WTC11 (cell line): ENCODE measurements around the gene CALML3. TPM values are rescaled to one million over a fixed set of nuclear protein-coding genes. Genes with fewer than 3 reads are reported as not detected.

Source experiments
- ATAC-seq: fragments of 200-7000 bp; cut with Tn5 transposase; 2 replicates; pipeline ENCODE4 v1.10.0; 2021; ENCODE audit warnings: mild to moderate bottlenecking, moderate library complexity
- CTCF ChIA-PET: fragments of 300-600 bp; sonication (Branson Sonifier 250); formaldehyde crosslinking; loops from one replicate; lab custom pipeline; 2021; ENCODE audit warnings: antibody characterized with exemption; lab: Charles Lee
- POLR2A ChIA-PET: fragments of 350-600 bp; sonication (Branson Sonifier 250); formaldehyde crosslinking; loops from one replicate; lab custom pipeline; 2021; ENCODE audit warnings: antibody characterized with exemption; lab: Charles Lee
- DNase-seq: peaks from one replicate; pipeline ENCODE4 v3.0.0; 2021; ENCODE audit warnings: low spot score
- H3K27ac Mint-ChIP-seq: 2 replicates; pipeline ENCODE4 v1.8.0; 2021; ENCODE audit warnings: mixed read lengths
- H3K27me3 Mint-ChIP-seq: 2 replicates; pipeline ENCODE4 v1.8.0; 2021; ENCODE audit warnings: low read depth, mild to moderate bottlenecking, moderate library complexity, mixed read lengths
- H3K36me3 Mint-ChIP-seq: 2 replicates; pipeline ENCODE4 v1.8.0; 2021; ENCODE audit warnings: mixed read lengths
- H3K4me1 Mint-ChIP-seq: 2 replicates; pipeline ENCODE4 v1.8.0; 2022; ENCODE audit warnings: mixed read lengths
- H3K4me3 Mint-ChIP-seq: 2 replicates; pipeline ENCODE4 v1.8.0; 2021; ENCODE audit warnings: mild to moderate bottlenecking, moderate library complexity, mixed read lengths
- H3K9me3 Mint-ChIP-seq: 2 replicates; pipeline ENCODE4 v1.8.0; 2021; ENCODE audit warnings: mixed read lengths
- SMAD4 ChIP-seq: sonication (generic); formaldehyde crosslinking; IDR thresholded peaks from 2 replicates; pipeline ENCODE4 v1.8.0; 2022; ENCODE audit warnings: mild to moderate bottlenecking, missing genetic modification reagents
- ZBTB21 ChIP-seq: sonication (generic); formaldehyde crosslinking; IDR thresholded peaks from 2 replicates; pipeline ENCODE4 v1.8.1; 2023; ENCODE audit warnings: mild to moderate bottlenecking, missing genetic modification reagents, borderline replicate concordance
- total RNA-seq: library from RNA; stranded (reverse); gene quantifications from 3 replicates; pipeline ENCODE4 v1.2.3, GENCODE V29; 2021
- TF ChIP-seq, protein P1 (sequence below): sonication (generic); formaldehyde crosslinking; IDR thresholded peaks from 2 replicates; pipeline ENCODE4 v1.8.1; 2022; ENCODE audit warnings: mild to moderate bottlenecking, missing genetic modification reagents, moderate library complexity, borderline replicate concordance
- TF ChIP-seq, protein P2 (sequence below): sonication (generic); formaldehyde crosslinking; IDR thresholded peaks from 2 replicates; pipeline ENCODE4 v1.8.0; 2023; ENCODE audit warnings: missing genetic modification reagents
- TF ChIP-seq, protein P3 (sequence below): sonication (generic); formaldehyde crosslinking; IDR thresholded peaks from 2 replicates; pipeline ENCODE4 v1.8.1; 2023; ENCODE audit warnings: mild to moderate bottlenecking, missing genetic modification reagents, moderate library complexity
- TF ChIP-seq, protein P4 (sequence below): sonication (generic); formaldehyde crosslinking; IDR thresholded peaks from 2 replicates; pipeline ENCODE4 v1.8.0; 2022; ENCODE audit warnings: mild to moderate bottlenecking, missing genetic modification reagents
- TF ChIP-seq, protein P5 (sequence below): sonication (generic); formaldehyde crosslinking; IDR thresholded peaks from 2 replicates; pipeline ENCODE4 v1.8.0; 2022; ENCODE audit warnings: mild to moderate bottlenecking, missing genetic modification reagents
- TF ChIP-seq, protein P6 (sequence below): fragments of 250-450 bp; sonication (Bioruptor Pico); IDR thresholded peaks from 2 replicates; pipeline ENCODE4 v1.9.0; 2021; ENCODE audit warnings: moderate library complexity, mild to moderate bottlenecking, inconsistent platforms, borderline replicate concordance
- TF ChIP-seq, protein P7 (sequence below): sonication (generic); formaldehyde crosslinking; IDR thresholded peaks from 2 replicates; pipeline ENCODE4 v1.8.1; 2023; ENCODE audit warnings: mild to moderate bottlenecking, missing genetic modification reagents
- TF ChIP-seq, protein P8 (sequence below): fragments of 250-450 bp; sonication (Bioruptor Pico); IDR thresholded peaks from 2 replicates; pipeline ENCODE4 v1.9.0; 2021; ENCODE audit warnings: mild to moderate bottlenecking, borderline replicate concordance
- TF ChIP-seq, protein P9 (sequence below): fragments of 250-450 bp; sonication (Bioruptor Pico); IDR thresholded peaks from 2 replicates; pipeline ENCODE4 v1.9.0; 2021; ENCODE audit warnings: mild to moderate bottlenecking
- TF ChIP-seq, protein P10 (sequence below): sonication (generic); formaldehyde crosslinking; IDR thresholded peaks from 2 replicates; pipeline ENCODE4 v1.8.1; 2022; ENCODE audit warnings: mild to moderate bottlenecking, moderate library complexity, missing genetic modification reagents

CALML3 gene
- total RNA-seq, 1 experiment from 2014 or later: not detected

DNA sequence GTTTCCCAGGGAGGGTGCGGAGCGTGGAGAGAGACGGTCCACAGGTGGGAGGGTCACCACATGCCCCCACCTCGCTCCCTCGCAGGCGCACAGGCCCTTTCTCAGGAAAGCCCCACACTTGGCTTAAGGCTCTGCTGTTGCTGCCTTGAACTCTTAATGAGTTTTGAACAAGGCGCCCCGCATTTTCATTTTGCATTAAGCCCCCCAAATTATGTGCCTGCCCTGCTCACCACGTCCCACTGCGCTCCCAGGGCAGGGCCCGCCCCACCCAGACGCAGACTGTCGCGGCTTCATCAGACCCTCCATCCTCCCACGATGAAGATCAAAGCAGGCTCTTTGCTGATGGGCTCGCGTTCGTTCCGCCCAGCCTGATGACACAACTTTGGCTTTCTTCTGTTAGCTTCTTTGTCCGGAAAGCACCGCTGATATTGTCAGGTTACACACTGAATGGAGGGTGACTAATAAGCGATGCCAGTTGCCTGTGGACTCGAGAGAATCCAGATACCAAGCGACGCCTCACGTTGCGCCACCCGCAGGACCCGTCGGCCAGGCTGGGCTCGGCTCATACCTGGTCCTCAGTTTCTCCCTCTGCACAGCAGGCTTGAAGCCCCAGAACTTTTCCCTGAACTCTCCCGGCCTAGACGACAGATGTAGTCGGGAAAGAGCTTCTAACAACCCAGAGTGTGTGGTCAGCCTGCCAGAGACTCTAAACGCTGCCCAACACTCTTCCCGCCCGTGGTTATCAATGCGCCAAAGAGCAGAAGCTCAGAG, 9.5 kb downstream of the CALML3 start (continued):
- TF ChIP-seq, protein P1, sequence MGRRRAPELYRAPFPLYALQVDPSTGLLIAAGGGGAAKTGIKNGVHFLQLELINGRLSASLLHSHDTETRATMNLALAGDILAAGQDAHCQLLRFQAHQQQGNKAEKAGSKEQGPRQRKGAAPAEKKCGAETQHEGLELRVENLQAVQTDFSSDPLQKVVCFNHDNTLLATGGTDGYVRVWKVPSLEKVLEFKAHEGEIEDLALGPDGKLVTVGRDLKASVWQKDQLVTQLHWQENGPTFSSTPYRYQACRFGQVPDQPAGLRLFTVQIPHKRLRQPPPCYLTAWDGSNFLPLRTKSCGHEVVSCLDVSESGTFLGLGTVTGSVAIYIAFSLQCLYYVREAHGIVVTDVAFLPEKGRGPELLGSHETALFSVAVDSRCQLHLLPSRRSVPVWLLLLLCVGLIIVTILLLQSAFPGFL (CRISPR knock-in tag): no peak
- TF ChIP-seq, protein P2, sequence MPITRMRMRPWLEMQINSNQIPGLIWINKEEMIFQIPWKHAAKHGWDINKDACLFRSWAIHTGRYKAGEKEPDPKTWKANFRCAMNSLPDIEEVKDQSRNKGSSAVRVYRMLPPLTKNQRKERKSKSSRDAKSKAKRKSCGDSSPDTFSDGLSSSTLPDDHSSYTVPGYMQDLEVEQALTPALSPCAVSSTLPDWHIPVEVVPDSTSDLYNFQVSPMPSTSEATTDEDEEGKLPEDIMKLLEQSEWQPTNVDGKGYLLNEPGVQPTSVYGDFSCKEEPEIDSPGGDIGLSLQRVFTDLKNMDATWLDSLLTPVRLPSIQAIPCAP: no peak

DNA sequence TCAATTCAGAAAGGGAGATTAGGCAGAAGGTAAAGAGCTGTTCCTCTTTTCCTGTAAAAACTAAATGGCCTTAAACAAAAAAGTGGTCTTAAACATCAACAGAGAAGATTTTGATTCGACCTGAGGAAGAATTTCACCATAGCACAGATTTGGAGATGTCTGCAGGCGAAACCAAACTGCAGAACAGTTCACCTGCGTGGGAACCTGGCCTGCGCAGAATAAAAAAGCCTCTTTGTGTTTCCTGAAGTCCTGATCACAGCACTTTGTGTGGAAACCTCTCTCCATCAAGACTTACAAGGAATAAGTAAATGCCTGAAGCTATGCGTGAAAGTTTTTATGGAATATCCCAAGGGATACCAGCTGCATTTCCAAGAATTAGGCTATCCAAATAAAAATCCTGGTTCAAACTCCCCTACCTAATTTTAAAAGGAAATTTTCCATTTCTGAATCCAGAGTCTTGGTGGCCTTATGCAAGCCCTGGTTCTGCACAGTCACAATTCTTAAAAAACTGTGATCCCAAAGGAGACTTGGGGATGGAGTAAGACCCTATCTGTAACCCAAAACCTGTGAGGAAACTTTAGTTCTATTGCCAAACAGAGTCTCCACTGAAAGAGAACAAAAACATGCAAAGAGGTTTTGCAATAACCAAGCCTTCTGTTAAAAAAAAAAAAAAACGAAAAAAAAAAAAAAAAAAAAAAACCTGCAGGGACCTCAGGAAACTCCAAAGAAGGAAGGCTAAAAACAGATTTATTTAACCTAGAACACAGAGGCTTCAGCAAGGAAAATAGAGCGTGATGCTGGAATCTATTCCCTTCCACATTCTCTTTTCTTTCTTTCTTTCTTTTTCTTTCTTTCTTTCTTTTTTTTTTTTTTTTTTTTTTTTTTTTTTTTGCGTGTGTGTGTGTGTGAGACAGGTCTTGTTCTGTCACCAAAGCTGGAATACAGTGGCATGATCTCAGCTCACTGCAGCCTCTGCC, 10.4 kb downstream of the CALML3 start:
- CTCF ChIA-PET: no interaction called here
- H3K27ac Mint-ChIP-seq: no peak overlapping the region
- POLR2A ChIA-PET: no interaction called here
- peaks cover 9% of the 10 kb centered on the region for H3K9me3 Mint-ChIP-seq
- H3K36me3 Mint-ChIP-seq: no peaks in the 10 kb centered on the region; the same call in 1 of the 2 replicates
- ATAC-seq: no peak
- no peak for DNase-seq
- no peak overlapping the region for H3K4me3 Mint-ChIP-seq
- no peaks in the 10 kb centered on the region; the same call in 1 of the 2 replicates for H3K27me3 Mint-ChIP-seq
- peaks cover 8% of the 10 kb centered on the region for H3K4me1 Mint-ChIP-seq
- TF ChIP-seq, protein P3, sequence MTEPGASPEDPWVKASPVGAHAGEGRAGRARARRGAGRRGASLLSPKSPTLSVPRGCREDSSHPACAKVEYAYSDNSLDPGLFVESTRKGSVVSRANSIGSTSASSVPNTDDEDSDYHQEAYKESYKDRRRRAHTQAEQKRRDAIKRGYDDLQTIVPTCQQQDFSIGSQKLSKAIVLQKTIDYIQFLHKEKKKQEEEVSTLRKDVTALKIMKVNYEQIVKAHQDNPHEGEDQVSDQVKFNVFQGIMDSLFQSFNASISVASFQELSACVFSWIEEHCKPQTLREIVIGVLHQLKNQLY (CRISPR knock-in tag): no peak
- TF ChIP-seq, protein P4, sequence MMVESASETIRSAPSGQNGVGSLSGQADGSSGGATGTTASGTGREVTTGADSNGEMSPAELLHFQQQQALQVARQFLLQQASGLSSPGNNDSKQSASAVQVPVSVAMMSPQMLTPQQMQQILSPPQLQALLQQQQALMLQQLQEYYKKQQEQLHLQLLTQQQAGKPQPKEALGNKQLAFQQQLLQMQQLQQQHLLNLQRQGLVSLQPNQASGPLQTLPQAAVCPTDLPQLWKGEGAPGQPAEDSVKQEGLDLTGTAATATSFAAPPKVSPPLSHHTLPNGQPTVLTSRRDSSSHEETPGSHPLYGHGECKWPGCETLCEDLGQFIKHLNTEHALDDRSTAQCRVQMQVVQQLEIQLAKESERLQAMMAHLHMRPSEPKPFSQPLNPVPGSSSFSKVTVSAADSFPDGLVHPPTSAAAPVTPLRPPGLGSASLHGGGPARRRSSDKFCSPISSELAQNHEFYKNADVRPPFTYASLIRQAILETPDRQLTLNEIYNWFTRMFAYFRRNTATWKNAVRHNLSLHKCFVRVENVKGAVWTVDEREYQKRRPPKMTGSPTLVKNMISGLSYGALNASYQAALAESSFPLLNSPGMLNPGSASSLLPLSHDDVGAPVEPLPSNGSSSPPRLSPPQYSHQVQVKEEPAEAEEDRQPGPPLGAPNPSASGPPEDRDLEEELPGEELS: no peak
- TF ChIP-seq, protein P5, sequence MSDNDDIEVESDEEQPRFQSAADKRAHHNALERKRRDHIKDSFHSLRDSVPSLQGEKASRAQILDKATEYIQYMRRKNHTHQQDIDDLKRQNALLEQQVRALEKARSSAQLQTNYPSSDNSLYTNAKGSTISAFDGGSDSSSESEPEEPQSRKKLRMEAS: no peak
- TF ChIP-seq, protein P6, sequence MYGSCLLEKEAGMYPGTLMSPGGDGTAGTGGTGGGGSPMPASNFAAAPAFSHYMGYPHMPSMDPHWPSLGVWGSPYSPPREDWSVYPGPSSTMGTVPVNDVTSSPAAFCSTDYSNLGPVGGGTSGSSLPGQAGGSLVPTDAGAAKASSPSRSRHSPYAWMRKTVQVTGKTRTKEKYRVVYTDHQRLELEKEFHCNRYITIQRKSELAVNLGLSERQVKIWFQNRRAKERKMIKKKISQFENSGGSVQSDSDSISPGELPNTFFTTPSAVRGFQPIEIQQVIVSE (CRISPR knock-in tag): no peak
- TF ChIP-seq SMAD4 (CRISPR knock-in tag) (no peak), ZBTB21 (CRISPR knock-in tag) (no peak)
- TF ChIP-seq, protein P7, sequence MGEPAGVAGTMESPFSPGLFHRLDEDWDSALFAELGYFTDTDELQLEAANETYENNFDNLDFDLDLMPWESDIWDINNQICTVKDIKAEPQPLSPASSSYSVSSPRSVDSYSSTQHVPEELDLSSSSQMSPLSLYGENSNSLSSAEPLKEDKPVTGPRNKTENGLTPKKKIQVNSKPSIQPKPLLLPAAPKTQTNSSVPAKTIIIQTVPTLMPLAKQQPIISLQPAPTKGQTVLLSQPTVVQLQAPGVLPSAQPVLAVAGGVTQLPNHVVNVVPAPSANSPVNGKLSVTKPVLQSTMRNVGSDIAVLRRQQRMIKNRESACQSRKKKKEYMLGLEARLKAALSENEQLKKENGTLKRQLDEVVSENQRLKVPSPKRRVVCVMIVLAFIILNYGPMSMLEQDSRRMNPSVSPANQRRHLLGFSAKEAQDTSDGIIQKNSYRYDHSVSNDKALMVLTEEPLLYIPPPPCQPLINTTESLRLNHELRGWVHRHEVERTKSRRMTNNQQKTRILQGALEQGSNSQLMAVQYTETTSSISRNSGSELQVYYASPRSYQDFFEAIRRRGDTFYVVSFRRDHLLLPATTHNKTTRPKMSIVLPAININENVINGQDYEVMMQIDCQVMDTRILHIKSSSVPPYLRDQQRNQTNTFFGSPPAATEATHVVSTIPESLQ (CRISPR knock-in tag): no peak
- TF ChIP-seq, protein P8, sequence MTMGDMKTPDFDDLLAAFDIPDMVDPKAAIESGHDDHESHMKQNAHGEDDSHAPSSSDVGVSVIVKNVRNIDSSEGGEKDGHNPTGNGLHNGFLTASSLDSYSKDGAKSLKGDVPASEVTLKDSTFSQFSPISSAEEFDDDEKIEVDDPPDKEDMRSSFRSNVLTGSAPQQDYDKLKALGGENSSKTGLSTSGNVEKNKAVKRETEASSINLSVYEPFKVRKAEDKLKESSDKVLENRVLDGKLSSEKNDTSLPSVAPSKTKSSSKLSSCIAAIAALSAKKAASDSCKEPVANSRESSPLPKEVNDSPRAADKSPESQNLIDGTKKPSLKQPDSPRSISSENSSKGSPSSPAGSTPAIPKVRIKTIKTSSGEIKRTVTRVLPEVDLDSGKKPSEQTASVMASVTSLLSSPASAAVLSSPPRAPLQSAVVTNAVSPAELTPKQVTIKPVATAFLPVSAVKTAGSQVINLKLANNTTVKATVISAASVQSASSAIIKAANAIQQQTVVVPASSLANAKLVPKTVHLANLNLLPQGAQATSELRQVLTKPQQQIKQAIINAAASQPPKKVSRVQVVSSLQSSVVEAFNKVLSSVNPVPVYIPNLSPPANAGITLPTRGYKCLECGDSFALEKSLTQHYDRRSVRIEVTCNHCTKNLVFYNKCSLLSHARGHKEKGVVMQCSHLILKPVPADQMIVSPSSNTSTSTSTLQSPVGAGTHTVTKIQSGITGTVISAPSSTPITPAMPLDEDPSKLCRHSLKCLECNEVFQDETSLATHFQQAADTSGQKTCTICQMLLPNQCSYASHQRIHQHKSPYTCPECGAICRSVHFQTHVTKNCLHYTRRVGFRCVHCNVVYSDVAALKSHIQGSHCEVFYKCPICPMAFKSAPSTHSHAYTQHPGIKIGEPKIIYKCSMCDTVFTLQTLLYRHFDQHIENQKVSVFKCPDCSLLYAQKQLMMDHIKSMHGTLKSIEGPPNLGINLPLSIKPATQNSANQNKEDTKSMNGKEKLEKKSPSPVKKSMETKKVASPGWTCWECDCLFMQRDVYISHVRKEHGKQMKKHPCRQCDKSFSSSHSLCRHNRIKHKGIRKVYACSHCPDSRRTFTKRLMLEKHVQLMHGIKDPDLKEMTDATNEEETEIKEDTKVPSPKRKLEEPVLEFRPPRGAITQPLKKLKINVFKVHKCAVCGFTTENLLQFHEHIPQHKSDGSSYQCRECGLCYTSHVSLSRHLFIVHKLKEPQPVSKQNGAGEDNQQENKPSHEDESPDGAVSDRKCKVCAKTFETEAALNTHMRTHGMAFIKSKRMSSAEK (CRISPR knock-in tag): no peak
- TF ChIP-seq, protein P9, sequence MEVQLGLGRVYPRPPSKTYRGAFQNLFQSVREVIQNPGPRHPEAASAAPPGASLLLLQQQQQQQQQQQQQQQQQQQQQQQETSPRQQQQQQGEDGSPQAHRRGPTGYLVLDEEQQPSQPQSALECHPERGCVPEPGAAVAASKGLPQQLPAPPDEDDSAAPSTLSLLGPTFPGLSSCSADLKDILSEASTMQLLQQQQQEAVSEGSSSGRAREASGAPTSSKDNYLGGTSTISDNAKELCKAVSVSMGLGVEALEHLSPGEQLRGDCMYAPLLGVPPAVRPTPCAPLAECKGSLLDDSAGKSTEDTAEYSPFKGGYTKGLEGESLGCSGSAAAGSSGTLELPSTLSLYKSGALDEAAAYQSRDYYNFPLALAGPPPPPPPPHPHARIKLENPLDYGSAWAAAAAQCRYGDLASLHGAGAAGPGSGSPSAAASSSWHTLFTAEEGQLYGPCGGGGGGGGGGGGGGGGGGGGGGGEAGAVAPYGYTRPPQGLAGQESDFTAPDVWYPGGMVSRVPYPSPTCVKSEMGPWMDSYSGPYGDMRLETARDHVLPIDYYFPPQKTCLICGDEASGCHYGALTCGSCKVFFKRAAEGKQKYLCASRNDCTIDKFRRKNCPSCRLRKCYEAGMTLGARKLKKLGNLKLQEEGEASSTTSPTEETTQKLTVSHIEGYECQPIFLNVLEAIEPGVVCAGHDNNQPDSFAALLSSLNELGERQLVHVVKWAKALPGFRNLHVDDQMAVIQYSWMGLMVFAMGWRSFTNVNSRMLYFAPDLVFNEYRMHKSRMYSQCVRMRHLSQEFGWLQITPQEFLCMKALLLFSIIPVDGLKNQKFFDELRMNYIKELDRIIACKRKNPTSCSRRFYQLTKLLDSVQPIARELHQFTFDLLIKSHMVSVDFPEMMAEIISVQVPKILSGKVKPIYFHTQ: no peak
- TF ChIP-seq, protein P10, sequence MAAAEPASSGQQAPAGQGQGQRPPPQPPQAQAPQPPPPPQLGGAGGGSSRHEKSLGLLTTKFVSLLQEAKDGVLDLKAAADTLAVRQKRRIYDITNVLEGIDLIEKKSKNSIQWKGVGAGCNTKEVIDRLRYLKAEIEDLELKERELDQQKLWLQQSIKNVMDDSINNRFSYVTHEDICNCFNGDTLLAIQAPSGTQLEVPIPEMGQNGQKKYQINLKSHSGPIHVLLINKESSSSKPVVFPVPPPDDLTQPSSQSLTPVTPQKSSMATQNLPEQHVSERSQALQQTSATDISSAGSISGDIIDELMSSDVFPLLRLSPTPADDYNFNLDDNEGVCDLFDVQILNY (CRISPR knock-in tag): no peak
- TF ChIP-seq, all 79 proteins: peak for 0
